ENCODE measurements around the gene SAP30BP. TPM values are rescaled to one million over a fixed set of nuclear protein-coding genes. Genes with fewer than 3 reads are reported as not detected.

The SAP30BP gene
- total RNA-seq, 1 experiment from 2014 or later: 85.1 TPM

- in situ Hi-C loops (cut with HindIII; ENCODE audit: low pct_unique_long_range_greater_than_20kb, low sequenced_read_pairs): loop anchor here (10.0 kb wide), 1 partner anchor 65 kb away; no protein-coding TSS in a partner anchor
- no peak for DNase-seq (ENCODE audit: low read depth, low spot score)
These were observed 72.7 kb downstream of the SAP30BP start for GRCh38 chr17:75739801-75740200.

GRCh38 chr17:75740215-75740614 lies 73.1 kb downstream of the SAP30BP start:
- in situ Hi-C loops (cut with HindIII; ENCODE audit: low pct_unique_long_range_greater_than_20kb, low sequenced_read_pairs): loop anchor here (10.0 kb wide), 1 partner anchor 65 kb away; no protein-coding TSS in a partner anchor
- no peak for DNase-seq (ENCODE audit: low read depth, low spot score)

- in situ Hi-C loops (cut with HindIII; ENCODE audit: low pct_unique_long_range_greater_than_20kb, low sequenced_read_pairs): loop anchor here (10.0 kb wide), 1 partner anchor 66 kb away; no protein-coding TSS in a partner anchor
- no peak for DNase-seq (ENCODE audit: low read depth, low spot score)
These were observed 73.5 kb downstream of the SAP30BP start for GRCh38 chr17:75740631-75741077.

GRCh38 chr17:75742337-75742736 lies 75.2 kb downstream of the SAP30BP start:
- in situ Hi-C loops (cut with HindIII; ENCODE audit: low pct_unique_long_range_greater_than_20kb, low sequenced_read_pairs): loop anchor here (10.0 kb wide), 1 partner anchor 68 kb away; no protein-coding TSS in a partner anchor
- DNase-seq (ENCODE audit: low read depth, low spot score): no peak

- in situ Hi-C loops (cut with HindIII; ENCODE audit: low pct_unique_long_range_greater_than_20kb, low sequenced_read_pairs): loop anchor here (10.0 kb wide), 1 partner anchor 69 kb away; no protein-coding TSS in a partner anchor
- no peak for DNase-seq (ENCODE audit: low read depth, low spot score)
These were observed 76.6 kb downstream of the SAP30BP start for GRCh38 chr17:75743625-75744206.

GRCh38 chr17:75748706-75749105 lies 81.6 kb downstream of the SAP30BP start:
- in situ Hi-C loops (cut with HindIII; ENCODE audit: low pct_unique_long_range_greater_than_20kb, low sequenced_read_pairs): loop anchor here (10.0 kb wide), 1 partner anchor 74 kb away; no protein-coding TSS in a partner anchor
- DNase-seq (ENCODE audit: low read depth, low spot score): no peak

- DNase-seq (ENCODE audit: low read depth, low spot score): peak; percentile 89
- in situ Hi-C loops (cut with HindIII; ENCODE audit: low pct_unique_long_range_greater_than_20kb, low sequenced_read_pairs): loop anchor here (10.0 kb wide), 1 partner anchor 75 kb away; no protein-coding TSS in a partner anchor
These were observed 82.6 kb downstream of the SAP30BP start for GRCh38 chr17:75749545-75750389.

GRCh38 chr17:75750661-75751423 lies 83.7 kb downstream of the SAP30BP start:
- DNase-seq (ENCODE audit: low read depth, low spot score): no peak
- in situ Hi-C loops (cut with HindIII; ENCODE audit: low pct_unique_long_range_greater_than_20kb, low sequenced_read_pairs): no loop called here

GRCh38 chr17:75751676-75752404 lies 84.7 kb downstream of the SAP30BP start:
- no peak for DNase-seq (ENCODE audit: low read depth, low spot score)
- in situ Hi-C loops (cut with HindIII; ENCODE audit: low pct_unique_long_range_greater_than_20kb, low sequenced_read_pairs): no loop called here

- no peak for DNase-seq (ENCODE audit: low read depth, low spot score)
- in situ Hi-C loops (cut with HindIII; ENCODE audit: low pct_unique_long_range_greater_than_20kb, low sequenced_read_pairs): no loop called here
These were observed 85.2 kb downstream of the SAP30BP start for GRCh38 chr17:75752405-75752709.

GRCh38 chr17:75752802-75753513 lies 85.8 kb downstream of the SAP30BP start:
- DNase-seq (ENCODE audit: low read depth, low spot score): no peak
- in situ Hi-C loops (cut with HindIII; ENCODE audit: low pct_unique_long_range_greater_than_20kb, low sequenced_read_pairs): no loop called here

GRCh38 chr17:75753514-75754377 lies 86.6 kb downstream of the SAP30BP start:
- in situ Hi-C loops (cut with HindIII; ENCODE audit: low pct_unique_long_range_greater_than_20kb, low sequenced_read_pairs): no loop called here
- peak; percentile 77 for DNase-seq (ENCODE audit: low read depth, low spot score)

- in situ Hi-C loops (cut with HindIII; ENCODE audit: low pct_unique_long_range_greater_than_20kb, low sequenced_read_pairs): no loop called here
- DNase-seq (ENCODE audit: low read depth, low spot score): no peak
These were observed 87.5 kb downstream of the SAP30BP start for GRCh38 chr17:75754378-75755204.

- in situ Hi-C loops (cut with HindIII; ENCODE audit: low pct_unique_long_range_greater_than_20kb, low sequenced_read_pairs): no loop called here
- DNase-seq (ENCODE audit: low read depth, low spot score): no peak
These were observed 88.2 kb downstream of the SAP30BP start for GRCh38 chr17:75755205-75755901.

- no peak for DNase-seq (ENCODE audit: low read depth, low spot score)
- in situ Hi-C loops (cut with HindIII; ENCODE audit: low pct_unique_long_range_greater_than_20kb, low sequenced_read_pairs): no loop called here
These were observed 88.9 kb downstream of the SAP30BP start for GRCh38 chr17:75755990-75756389.
